SK-N-SH (cell line): Measurements from ENCODE around the gene KCNB1.

ENCODE experiments used
- CHD2 ChIP-seq: fragments of 150-350 bp; IDR thresholded peaks from 2 replicates; pipeline ENCODE4 v1.6.1; 2018; ENCODE audit warnings: low read length; ENCODE audit not compliant: partially characterized antibody
- EP300 ChIP-seq, 2 experiments: IDR thresholded peaks; 2 replicates each; pipeline versions ENCODE4 v1.4.0 to v1.6.1; 2012; ENCODE audit warnings: borderline replicate concordance in 1 of 2, low read depth in 1 of 2, low read length in 1 of 2
- EZH2phosphoT487 ChIP-seq: fragments of 200-600 bp; sonication (generic); IDR thresholded peaks from 2 replicates; pipeline ENCODE4 v1.6.1; 2017; ENCODE audit warnings: low read depth, mixed run types, mild to moderate bottlenecking, antibody characterized with exemption, moderate library complexity, borderline replicate concordance
- NFIC ChIP-seq: IDR thresholded peaks from 2 replicates; pipeline ENCODE4 v1.4.0; 2012; ENCODE audit warnings: borderline replicate concordance
- TF ChIP-seq, protein P1 (sequence below): IDR thresholded peaks from 2 replicates; pipeline ENCODE4 v1.6.1; 2012; ENCODE audit warnings: mild to moderate bottlenecking, low read depth, low read length, moderate library complexity
- TF ChIP-seq, protein P2 (sequence below): fragments of 200-600 bp; sonication (generic); IDR thresholded peaks from 2 replicates; pipeline ENCODE4 v1.6.1; 2017; ENCODE audit warnings: antibody characterized with exemption, mild to moderate bottlenecking, moderate library complexity
- TF ChIP-seq, protein P3 (sequence below): fragments of 150-350 bp; IDR thresholded peaks from 2 replicates; pipeline ENCODE4 v1.6.1; 2016; ENCODE audit warnings: mild to moderate bottlenecking, low read depth, low read length
- TF ChIP-seq, protein P4 (sequence below): IDR thresholded peaks from 2 replicates; pipeline ENCODE4; 2012

DNA sequence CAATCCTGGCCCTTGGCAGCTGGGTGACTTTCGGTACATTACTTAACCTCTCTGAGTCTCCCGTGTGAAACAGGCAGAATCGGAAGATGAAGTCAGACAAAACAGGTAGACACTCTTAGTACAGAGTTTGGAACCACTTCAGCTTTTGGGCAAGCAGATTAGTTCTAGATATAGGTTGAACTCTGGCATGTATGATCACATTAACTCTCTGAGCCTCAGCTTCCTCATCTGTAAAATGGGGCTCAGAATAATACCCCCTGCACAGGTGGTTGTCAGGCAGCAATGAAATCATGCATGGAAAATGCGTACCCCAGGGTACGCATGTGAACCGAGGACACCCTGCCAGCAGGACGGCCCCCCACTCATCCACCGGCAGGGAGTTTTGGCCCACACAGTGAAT is 87.7 kb downstream of the KCNB1 start:
- TF ChIP-seq, protein P1, sequence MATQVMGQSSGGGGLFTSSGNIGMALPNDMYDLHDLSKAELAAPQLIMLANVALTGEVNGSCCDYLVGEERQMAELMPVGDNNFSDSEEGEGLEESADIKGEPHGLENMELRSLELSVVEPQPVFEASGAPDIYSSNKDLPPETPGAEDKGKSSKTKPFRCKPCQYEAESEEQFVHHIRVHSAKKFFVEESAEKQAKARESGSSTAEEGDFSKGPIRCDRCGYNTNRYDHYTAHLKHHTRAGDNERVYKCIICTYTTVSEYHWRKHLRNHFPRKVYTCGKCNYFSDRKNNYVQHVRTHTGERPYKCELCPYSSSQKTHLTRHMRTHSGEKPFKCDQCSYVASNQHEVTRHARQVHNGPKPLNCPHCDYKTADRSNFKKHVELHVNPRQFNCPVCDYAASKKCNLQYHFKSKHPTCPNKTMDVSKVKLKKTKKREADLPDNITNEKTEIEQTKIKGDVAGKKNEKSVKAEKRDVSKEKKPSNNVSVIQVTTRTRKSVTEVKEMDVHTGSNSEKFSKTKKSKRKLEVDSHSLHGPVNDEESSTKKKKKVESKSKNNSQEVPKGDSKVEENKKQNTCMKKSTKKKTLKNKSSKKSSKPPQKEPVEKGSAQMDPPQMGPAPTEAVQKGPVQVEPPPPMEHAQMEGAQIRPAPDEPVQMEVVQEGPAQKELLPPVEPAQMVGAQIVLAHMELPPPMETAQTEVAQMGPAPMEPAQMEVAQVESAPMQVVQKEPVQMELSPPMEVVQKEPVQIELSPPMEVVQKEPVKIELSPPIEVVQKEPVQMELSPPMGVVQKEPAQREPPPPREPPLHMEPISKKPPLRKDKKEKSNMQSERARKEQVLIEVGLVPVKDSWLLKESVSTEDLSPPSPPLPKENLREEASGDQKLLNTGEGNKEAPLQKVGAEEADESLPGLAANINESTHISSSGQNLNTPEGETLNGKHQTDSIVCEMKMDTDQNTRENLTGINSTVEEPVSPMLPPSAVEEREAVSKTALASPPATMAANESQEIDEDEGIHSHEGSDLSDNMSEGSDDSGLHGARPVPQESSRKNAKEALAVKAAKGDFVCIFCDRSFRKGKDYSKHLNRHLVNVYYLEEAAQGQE: no peak
- TF ChIP-seq, protein P2, sequence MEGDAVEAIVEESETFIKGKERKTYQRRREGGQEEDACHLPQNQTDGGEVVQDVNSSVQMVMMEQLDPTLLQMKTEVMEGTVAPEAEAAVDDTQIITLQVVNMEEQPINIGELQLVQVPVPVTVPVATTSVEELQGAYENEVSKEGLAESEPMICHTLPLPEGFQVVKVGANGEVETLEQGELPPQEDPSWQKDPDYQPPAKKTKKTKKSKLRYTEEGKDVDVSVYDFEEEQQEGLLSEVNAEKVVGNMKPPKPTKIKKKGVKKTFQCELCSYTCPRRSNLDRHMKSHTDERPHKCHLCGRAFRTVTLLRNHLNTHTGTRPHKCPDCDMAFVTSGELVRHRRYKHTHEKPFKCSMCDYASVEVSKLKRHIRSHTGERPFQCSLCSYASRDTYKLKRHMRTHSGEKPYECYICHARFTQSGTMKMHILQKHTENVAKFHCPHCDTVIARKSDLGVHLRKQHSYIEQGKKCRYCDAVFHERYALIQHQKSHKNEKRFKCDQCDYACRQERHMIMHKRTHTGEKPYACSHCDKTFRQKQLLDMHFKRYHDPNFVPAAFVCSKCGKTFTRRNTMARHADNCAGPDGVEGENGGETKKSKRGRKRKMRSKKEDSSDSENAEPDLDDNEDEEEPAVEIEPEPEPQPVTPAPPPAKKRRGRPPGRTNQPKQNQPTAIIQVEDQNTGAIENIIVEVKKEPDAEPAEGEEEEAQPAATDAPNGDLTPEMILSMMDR: no peak
- no peak for TF ChIP-seq NFIC
- no peak for TF ChIP-seq CHD2
- TF ChIP-seq EP300 (IDR thresholded peaks at IDR 0.05; ENCODE audit: borderline replicate concordance in 1 of 2, low read depth in 1 of 2, low read length in 1 of 2): no peak
- TF ChIP-seq, protein P3, sequence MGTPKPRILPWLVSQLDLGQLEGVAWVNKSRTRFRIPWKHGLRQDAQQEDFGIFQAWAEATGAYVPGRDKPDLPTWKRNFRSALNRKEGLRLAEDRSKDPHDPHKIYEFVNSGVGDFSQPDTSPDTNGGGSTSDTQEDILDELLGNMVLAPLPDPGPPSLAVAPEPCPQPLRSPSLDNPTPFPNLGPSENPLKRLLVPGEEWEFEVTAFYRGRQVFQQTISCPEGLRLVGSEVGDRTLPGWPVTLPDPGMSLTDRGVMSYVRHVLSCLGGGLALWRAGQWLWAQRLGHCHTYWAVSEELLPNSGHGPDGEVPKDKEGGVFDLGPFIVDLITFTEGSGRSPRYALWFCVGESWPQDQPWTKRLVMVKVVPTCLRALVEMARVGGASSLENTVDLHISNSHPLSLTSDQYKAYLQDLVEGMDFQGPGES: no peak
- TF ChIP-seq EZH2phosphoT487: no peak
- TF ChIP-seq, protein P4, sequence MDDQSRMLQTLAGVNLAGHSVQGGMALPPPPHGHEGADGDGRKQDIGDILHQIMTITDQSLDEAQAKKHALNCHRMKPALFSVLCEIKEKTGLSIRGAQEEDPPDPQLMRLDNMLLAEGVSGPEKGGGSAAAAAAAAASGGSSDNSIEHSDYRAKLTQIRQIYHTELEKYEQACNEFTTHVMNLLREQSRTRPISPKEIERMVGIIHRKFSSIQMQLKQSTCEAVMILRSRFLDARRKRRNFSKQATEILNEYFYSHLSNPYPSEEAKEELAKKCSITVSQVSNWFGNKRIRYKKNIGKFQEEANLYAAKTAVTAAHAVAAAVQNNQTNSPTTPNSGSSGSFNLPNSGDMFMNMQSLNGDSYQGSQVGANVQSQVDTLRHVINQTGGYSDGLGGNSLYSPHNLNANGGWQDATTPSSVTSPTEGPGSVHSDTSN: no peak
